GM19023 (cell line): Measurements from ENCODE around the gene SFRP4.
A peak's percentile ranks its signal among the peaks of the same experiment; 100 is the strongest.
"Not testable (repeated sequence)": the region's sequence is repeated elsewhere in the genome, so short reads cannot be mapped to it uniquely, and the experiment has no call there.

Experiments used
- ATAC-seq: cut with Tn5 transposase; IDR thresholded peaks from one replicate; pipeline ENCODE4 v1.9.1; 2021; ENCODE audit warnings: mild to moderate bottlenecking, moderate library complexity; ENCODE audit not compliant: unreplicated experiment

SFRP4 gene

GRCh38 chr7:37916673-37917660 lies at the start of gene SFRP4:
TSS of gene SFRP4 (minus strand) at chr7:37916817. CDS start at chr7:37916537, 280 bp downstream.
- peak; percentile 31 for ATAC-seq

- ATAC-seq, result no peak
These were observed 47.6 kb upstream of the SFRP4 start for GRCh38 chr7:37964196-37964595.

- ATAC-seq, result no peak
These were observed 44.6 kb upstream of the SFRP4 start for GRCh38 chr7:37961251-37961650.

- ATAC-seq, result no peak
These were observed 43.9 kb upstream of the SFRP4 start for GRCh38 chr7:37960483-37960882.

GRCh38 chr7:37957221-37957970 lies 40.8 kb upstream of the SFRP4 start:
- no peak for ATAC-seq

- no peak for ATAC-seq
These were observed 40.2 kb upstream of the SFRP4 start for GRCh38 chr7:37956791-37957190.

GRCh38 chr7:37954217-37954616 lies 37.6 kb upstream of the SFRP4 start:
- not testable (repeated sequence) for ATAC-seq

GRCh38 chr7:37952240-37952639 lies 35.6 kb upstream of the SFRP4 start:
- ATAC-seq, result no peak

- no peak for ATAC-seq
These were observed 31.3 kb upstream of the SFRP4 start for GRCh38 chr7:37947941-37948210.

- ATAC-seq, result no peak
These were observed 30.7 kb upstream of the SFRP4 start for GRCh38 chr7:37947138-37947940.

GRCh38 chr7:37945336-37945735 lies 28.7 kb upstream of the SFRP4 start:
- ATAC-seq, result no peak

GRCh38 chr7:37944737-37945054 lies 28.1 kb upstream of the SFRP4 start:
- ATAC-seq, result peak; percentile 10

- peak; percentile 44 for ATAC-seq
These were observed 27.5 kb upstream of the SFRP4 start for GRCh38 chr7:37943905-37944736.

- ATAC-seq, result peak; percentile 59
These were observed 26.5 kb upstream of the SFRP4 start for GRCh38 chr7:37942934-37943610.

- ATAC-seq, result no peak
These were observed 16.5 kb upstream of the SFRP4 start for GRCh38 chr7:37933018-37933566.

- ATAC-seq, result no peak
These were observed 15.9 kb upstream of the SFRP4 start for GRCh38 chr7:37932543-37932942.

GRCh38 chr7:37930226-37930948 lies 13.8 kb upstream of the SFRP4 start:
- ATAC-seq, result no peak

GRCh38 chr7:37928878-37929277 lies 12.3 kb upstream of the SFRP4 start:
- no peak for ATAC-seq
